Right lobe of liver (tissue), 6 donors: ENCODE results near the gene ARFGAP2. TPM values are rescaled to one million over a fixed set of nuclear protein-coding genes. Genes with fewer than 3 reads are reported as not detected.
A peak's percentile ranks its signal among the peaks of the same experiment; 100 is the strongest.

Source experiments
- ATAC-seq, 4 donors: fragments of 200-7000 bp; cut with Tn5 transposase; one replicate each; pipeline ENCODE4 v1.9.1; 2020; ENCODE audit warnings: mild to moderate bottlenecking in 4 of 4, moderate library complexity in 4 of 4
- DNase-seq, 3 donors: peaks; one replicate each; pipeline ENCODE4 v3.0.0-alpha.2; 2020
- H3K27ac ChIP-seq, 3 donors: fragments of 200-600 bp; one replicate each; pipeline ENCODE4 v1.8.0; 2022
- H3K27me3 ChIP-seq, 2 donors: fragments of 200-600 bp; one replicate each; pipeline ENCODE4 v1.8.0; 2022
- H3K36me3 ChIP-seq, 4 donors: fragments of 200-600 bp; sonication (generic) in 1 of 4; one replicate each; pipeline versions ENCODE4 v1.5.1 to v1.8.0; 2017 to 2022; ENCODE audit warnings: control low read depth in 1 of 4
- H3K4me1 ChIP-seq, 4 donors: fragments of 200-600 bp; sonication (generic) in 1 of 4; one replicate each; pipeline versions ENCODE4 v1.5.1 to v1.8.0; 2017 to 2022; ENCODE audit warnings: control low read depth in 1 of 4
- H3K4me3 ChIP-seq, 3 donors: fragments of 200-600 bp; one replicate each; pipeline ENCODE4 v1.8.0; 2022
- H3K9me3 ChIP-seq, 4 donors: fragments of 200-600 bp; sonication (generic) in 1 of 4; one replicate each; pipeline versions ENCODE4 v1.5.1 to v1.8.0; 2017 to 2022; ENCODE audit warnings: control low read depth in 1 of 4
- POLR2A ChIP-seq: fragments of 450-650 bp; IDR thresholded peaks from one replicate; pipeline ENCODE4 v1.6.1; 2017; ENCODE audit warnings: antibody characterized with exemption, mild to moderate bottlenecking
- WGBS: methylation state at CpG from one replicate; pipeline ENCODE4 v1.1.6; 2018; ENCODE audit warnings: low coverage, low lambda C conversion rate; ENCODE audit not compliant: insufficient coverage; ENCODE audit errors: missing lambda C conversion rate; 5-methylcytosine and 5-hydroxymethylcytosine counted together
- intact Hi-C, 2 donors: fragments of 100-400 bp; cut with DNase I; formaldehyde crosslinking; loops; one replicate each; pipeline versions ENCODE4 v1.11.2 to v1.14.1; 2022
- total RNA-seq, 6 experiments: library from RNA; depleted of rRNA in 2 of 6; stranded (reverse); fragments of >200 nt in 2 of 6; fragmentation: NEBNext Ultra II Directional in 3 of 6; extraction: Animal tissue kit (Norgen Biotek cat#: 25700) in 3 of 6; gene quantifications; one replicate each; pipeline versions ENCODE4 v1.1.0 to v1.2.4, GENCODE V29; 2016 to 2023
- TF ChIP-seq, protein P1 (sequence below), 4 donors: fragments of 200-600 bp in 3 of 4; fragments of 450-650 bp in 1 of 4; IDR thresholded peaks; one replicate each; pipeline versions ENCODE4 v1.5.1 to v1.8.0; 2016 to 2022; ENCODE audit warnings: antibody characterized with exemption in 4 of 4, mild to moderate bottlenecking in 2 of 4
- donor health status: DM: no; HTN: yes; CAD: no.
- donor health status: DM: no; HTN: no; CAD: no.
- donor health status: DM: no; HTN: no; CAD: no.
- donor health status: DM: no; HTN: yes; CAD: no.
- donor health status: DM: no; HTN: yes; CAD: no.

ARFGAP2 gene
- total RNA-seq, 6 experiments from 2014 or later, result 37.7 to 64.4 (median 62.1) TPM

DNA sequence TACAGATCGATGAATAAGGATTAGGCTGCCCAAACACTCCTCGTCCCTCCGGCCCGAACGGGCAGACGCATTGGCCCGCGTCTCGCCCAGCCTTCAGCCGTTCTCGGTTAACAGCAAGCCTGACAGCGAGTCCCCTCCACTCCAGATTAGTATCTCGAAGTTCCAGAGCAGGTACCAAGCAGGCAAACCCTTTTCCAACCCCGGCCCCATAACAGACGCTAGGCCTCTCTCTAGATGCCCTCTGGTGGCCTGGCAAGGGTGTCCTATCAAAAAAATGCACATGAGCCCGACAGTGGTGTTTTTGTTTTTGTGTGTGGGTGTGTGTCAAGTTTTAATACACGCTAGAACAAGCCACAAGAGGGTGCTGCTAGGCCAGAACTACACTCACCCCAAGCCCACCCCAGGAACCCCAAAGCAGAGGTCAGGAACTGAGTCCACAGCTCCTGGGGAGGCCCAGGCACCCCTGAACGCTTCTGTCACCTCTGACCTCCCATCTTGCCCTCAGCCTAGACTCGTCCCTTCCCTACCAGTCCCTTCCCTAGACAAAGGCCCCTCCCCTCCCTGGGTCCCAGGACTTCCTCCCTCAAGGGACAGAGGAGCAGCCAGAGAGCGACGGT is 658 bp upstream of the ARFGAP2 start:
- no peak for TF ChIP-seq POLR2A
- TF ChIP-seq, protein P1, sequence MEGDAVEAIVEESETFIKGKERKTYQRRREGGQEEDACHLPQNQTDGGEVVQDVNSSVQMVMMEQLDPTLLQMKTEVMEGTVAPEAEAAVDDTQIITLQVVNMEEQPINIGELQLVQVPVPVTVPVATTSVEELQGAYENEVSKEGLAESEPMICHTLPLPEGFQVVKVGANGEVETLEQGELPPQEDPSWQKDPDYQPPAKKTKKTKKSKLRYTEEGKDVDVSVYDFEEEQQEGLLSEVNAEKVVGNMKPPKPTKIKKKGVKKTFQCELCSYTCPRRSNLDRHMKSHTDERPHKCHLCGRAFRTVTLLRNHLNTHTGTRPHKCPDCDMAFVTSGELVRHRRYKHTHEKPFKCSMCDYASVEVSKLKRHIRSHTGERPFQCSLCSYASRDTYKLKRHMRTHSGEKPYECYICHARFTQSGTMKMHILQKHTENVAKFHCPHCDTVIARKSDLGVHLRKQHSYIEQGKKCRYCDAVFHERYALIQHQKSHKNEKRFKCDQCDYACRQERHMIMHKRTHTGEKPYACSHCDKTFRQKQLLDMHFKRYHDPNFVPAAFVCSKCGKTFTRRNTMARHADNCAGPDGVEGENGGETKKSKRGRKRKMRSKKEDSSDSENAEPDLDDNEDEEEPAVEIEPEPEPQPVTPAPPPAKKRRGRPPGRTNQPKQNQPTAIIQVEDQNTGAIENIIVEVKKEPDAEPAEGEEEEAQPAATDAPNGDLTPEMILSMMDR (IDR thresholded peaks at IDR 0.05), result peak; percentile 64 to 73 (median 70)
- Histone ChIP-seq H3K27me3 (no peaks in the 10 kb centered on the region), H3K27ac (peak overlapping the region; percentile 96 to 98 (median 96)), H3K9me3 (no peaks in the 10 kb centered on the region), H3K4me3 (peak overlapping the region; percentile 77 to 97 (median 92)), H3K4me1 (peaks cover 0 to 48% (median 11%) of the 10 kb centered on the region in 4 donors), H3K36me3 (peaks cover 0 to 23% (median 8%) of the 10 kb centered on the region in 4 donors)
- 1% methylated on average over 20 of the region's 21 CpGs for WGBS
- peak; percentile 67 to 79 (median 75) for ATAC-seq
- peak in 2 of 3 donors; percentile 61 to 82 for DNase-seq
- intact Hi-C loops, result no loop called here

DNA sequence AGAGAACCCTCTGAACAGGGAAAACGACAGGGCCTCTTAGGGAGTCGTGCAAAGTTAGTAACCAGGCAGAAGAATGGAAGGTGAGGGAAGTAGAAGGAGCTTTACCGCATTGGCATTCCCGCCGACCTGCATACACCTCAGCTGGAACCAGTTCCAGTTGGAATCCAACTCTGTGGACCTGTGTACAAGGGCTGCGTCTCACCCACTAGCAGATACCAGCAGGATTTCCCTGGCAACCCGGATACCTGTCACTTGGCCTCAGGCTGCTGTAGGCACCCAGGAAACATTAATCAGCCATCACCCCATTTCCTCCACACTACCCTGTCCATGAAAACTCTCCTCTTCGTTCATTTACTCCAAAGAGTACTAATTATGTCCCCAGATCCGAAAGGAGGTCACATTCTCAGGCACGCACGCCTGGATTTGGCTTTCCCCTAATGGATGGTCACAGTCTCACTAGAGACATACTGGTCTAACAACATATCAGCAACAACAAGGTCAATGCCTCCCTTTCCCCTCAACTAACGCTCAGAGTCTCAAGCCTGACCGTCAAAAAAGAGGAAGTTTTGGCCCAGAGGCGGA is 842 bp downstream of the ARFGAP2 start:
- H3K4me1 ChIP-seq, result peaks cover 0 to 56% (median 11%) of the 10 kb centered on the region in 4 donors
- peaks cover 0 to 38% (median 17%) of the 10 kb centered on the region in 4 donors for H3K36me3 ChIP-seq
- H3K27ac ChIP-seq, result peak overlapping the region; percentile 96 to 98 (median 96)
- H3K4me3 ChIP-seq, result peak overlapping the region; percentile 85 to 97 (median 92)
- DNase-seq, result no peak
- H3K27me3 ChIP-seq, result no peaks in the 10 kb centered on the region
- no peak for TF ChIP-seq POLR2A
- TF ChIP-seq, protein P1 (IDR thresholded peaks at IDR 0.05), result no peak
- no peak for ATAC-seq
- no peaks in the 10 kb centered on the region for H3K9me3 ChIP-seq
- intact Hi-C loops, result no loop called here
- WGBS, result 8% methylated on average over 11 of the region's 14 CpGs

DNA sequence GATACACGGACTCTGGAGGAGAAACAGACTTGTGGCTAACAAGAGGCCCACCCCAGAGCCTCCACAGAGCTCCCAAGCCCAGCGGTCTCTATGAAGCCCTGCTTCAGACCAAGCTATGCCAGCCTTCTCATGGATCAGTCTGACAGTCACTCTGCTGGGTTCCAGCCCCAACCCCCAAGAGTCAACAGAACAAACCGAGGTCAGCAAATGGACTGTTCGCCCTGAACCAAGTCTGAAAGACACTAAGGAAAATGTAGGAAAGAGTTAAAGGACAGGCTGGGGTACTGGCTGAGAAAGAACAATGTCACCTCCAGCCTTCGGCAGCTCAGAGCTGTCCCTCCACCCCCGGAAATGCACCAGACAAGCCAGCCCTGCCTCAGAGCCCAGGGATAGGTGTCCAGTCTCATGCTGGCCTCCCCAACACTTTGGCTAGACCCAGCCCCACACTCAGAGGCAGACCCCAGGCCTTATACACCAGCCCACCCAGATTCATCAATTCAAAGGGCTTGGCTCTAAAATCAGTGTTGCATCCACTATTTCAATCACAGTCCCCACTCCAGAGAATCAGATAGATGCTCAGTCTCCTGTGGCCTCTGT is 3.8 kb downstream of the ARFGAP2 start:
- Histone ChIP-seq H3K27ac (peak overlapping the region in 1 of 3 donors; percentile 30), H3K4me3 (no peak overlapping the region), H3K9me3 (no peaks in the 10 kb centered on the region), H3K36me3 (peaks cover 0 to 61% (median 33%) of the 10 kb centered on the region in 4 donors), H3K27me3 (no peaks in the 10 kb centered on the region), H3K4me1 (peaks cover 0 to 53% (median 7%) of the 10 kb centered on the region in 4 donors)
- no peak for DNase-seq
- TF ChIP-seq, protein P1 (IDR thresholded peaks at IDR 0.05), result no peak
- no peak for TF ChIP-seq POLR2A
- intact Hi-C loops, result loop anchor here in 1 of 2 donors (5.0 kb wide), 1 partner anchor 89 kb away; no protein-coding TSS in a partner anchor
- peak in 1 of 4 donors; percentile 9 for ATAC-seq
- 49% methylated on average over 3 of the region's 6 CpGs for WGBS

DNA sequence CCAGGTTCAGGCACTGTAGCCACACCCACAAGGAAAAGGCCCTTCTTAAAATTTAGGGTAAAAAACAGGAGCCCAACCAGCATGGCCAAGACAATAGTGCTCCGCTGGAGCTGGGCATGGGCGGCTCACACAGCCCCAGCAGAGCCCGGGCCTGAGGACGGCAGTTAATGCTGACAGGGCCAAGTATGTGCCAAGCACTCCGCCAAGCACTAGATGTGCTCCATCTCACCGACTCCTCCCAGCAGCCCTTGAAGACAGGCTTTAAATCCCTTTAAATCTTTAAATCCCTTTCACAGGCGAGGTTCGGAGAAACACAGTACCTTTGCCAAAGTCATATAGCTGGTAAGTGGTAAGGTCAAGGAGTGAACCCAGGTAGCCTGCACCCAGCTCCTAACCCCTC is 4.8 kb downstream of the ARFGAP2 start:
- H3K4me1 ChIP-seq, result peaks cover 0 to 49% (median 4%) of the 10 kb centered on the region in 4 donors
- H3K9me3 ChIP-seq, result no peaks in the 10 kb centered on the region
- TF ChIP-seq POLR2A, result no peak
- TF ChIP-seq, protein P1 (IDR thresholded peaks at IDR 0.05), result no peak
- H3K4me3 ChIP-seq, result no peak overlapping the region
- no peaks in the 10 kb centered on the region for H3K27me3 ChIP-seq
- 67% methylated on average over 3 of the region's 8 CpGs for WGBS
- intact Hi-C loops, result loop anchor here in 1 of 2 donors (5.0 kb wide), 1 partner anchor 90 kb away; no protein-coding TSS in a partner anchor
- peaks cover 0 to 71% (median 41%) of the 10 kb centered on the region in 4 donors for H3K36me3 ChIP-seq
- H3K27ac ChIP-seq, result no peak overlapping the region
- no peak for ATAC-seq
- DNase-seq, result no peak
